ENCODE measurements around the gene C1QTNF8.

The C1QTNF8 gene

DNA sequence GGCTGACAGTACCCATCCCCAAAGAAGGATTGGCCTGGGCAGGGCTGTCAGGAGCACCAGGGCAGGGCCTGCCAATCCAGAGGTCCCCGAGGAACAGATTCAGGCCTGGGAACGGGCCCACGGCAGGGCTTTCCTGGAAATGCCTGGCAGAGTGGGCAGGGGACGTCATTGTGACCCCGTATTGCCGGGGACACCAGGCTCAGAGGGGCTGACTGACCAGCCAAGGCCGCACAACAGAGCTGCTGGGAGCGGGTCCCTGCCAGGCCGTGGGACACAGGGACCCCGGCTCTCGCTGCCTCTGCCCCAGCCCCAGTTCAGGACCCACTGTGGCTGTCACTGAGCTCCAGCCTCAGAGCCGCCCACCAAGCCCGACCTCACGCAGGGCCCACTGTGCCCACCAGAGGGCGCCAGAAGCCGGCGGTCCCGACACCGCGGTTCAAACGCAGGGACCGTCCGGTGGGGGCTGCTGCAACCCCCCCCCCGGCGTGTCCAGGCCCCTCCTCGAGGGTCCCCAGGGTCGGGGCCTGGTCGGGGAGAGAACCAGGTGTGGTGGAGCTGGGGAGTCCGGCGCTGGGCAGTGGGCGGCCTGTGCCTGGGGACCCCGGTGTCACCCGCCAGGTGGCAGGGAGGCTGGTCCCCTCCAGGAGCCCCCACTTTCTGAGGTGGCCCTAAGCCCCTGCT, 38.7 kb downstream of the C1QTNF8 start:
- Histone ChIP-seq H3K9me3 (ENCODE audit: severe bottlenecking) (peaks cover 16% of the 10 kb centered on the region), H3K4me3 (ENCODE audit: low read depth, low read length) (peak overlapping the region; percentile 10), H3K27me3 (ENCODE audit: insufficient read depth, low read depth, severe bottlenecking) (no peaks in the 10 kb centered on the region), H3K36me3 (no peaks in the 10 kb centered on the region), H3K27ac (no peak overlapping the region)
- DNase-seq = peak; percentile 67
- TF ChIP-seq, protein P1, sequence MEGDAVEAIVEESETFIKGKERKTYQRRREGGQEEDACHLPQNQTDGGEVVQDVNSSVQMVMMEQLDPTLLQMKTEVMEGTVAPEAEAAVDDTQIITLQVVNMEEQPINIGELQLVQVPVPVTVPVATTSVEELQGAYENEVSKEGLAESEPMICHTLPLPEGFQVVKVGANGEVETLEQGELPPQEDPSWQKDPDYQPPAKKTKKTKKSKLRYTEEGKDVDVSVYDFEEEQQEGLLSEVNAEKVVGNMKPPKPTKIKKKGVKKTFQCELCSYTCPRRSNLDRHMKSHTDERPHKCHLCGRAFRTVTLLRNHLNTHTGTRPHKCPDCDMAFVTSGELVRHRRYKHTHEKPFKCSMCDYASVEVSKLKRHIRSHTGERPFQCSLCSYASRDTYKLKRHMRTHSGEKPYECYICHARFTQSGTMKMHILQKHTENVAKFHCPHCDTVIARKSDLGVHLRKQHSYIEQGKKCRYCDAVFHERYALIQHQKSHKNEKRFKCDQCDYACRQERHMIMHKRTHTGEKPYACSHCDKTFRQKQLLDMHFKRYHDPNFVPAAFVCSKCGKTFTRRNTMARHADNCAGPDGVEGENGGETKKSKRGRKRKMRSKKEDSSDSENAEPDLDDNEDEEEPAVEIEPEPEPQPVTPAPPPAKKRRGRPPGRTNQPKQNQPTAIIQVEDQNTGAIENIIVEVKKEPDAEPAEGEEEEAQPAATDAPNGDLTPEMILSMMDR (IDR thresholded peaks at IDR 0.05; ENCODE audit: low read depth, low read length) = peak; percentile 89

DNA sequence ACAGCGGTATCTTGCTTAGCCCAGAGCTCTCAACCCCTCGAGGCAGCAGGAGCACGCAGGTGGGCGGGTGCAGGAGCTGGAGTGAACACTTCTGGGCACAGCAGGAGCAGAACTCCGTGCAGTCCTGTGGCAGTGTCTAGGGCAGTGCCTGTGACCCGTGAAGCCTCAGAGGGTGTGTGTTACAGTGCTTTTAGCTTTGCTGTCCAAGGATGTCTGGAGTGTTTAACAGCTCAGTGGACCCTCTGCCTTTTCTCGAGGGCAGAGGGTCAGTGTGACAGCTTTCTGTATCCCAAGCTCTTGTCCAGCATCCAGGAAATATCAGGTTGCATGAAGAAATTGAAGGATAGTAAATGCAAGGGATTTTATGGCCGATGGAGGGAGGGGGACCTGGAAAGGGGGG, 39.8 kb downstream of the C1QTNF8 start:
- Histone ChIP-seq H3K36me3 (no peaks in the 10 kb centered on the region), H3K27ac (no peak overlapping the region), H3K9me3 (ENCODE audit: severe bottlenecking) (peaks cover 16% of the 10 kb centered on the region), H3K27me3 (ENCODE audit: insufficient read depth, low read depth, severe bottlenecking) (no peaks in the 10 kb centered on the region), H3K4me3 (ENCODE audit: low read depth, low read length) (no peak overlapping the region)
- TF ChIP-seq, protein P1 (IDR thresholded peaks at IDR 0.05; ENCODE audit: low read depth, low read length) = no peak
- DNase-seq = no peak

DNA sequence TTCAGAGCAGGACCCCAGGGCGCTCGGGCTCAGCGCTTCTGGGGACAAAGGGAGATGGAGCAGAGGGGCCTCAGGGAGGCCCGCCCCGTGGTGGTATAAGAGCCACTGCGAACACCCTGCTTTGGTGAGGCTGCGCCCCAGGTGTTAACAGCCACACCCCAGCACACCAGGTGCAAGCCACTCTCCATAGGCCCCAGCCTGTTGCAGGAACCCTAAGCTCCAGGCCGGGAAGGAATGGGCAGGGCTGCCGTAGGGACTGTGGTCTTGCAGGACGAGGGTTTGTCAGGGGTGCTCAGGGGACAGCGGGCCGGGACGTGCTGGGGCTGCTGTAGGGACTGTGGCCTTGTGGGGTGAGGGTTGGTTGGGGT, 40.5 kb downstream of the C1QTNF8 start:
- DNase-seq = no peak
- no peaks in the 10 kb centered on the region for H3K27me3 ChIP-seq (ENCODE audit: insufficient read depth, low read depth, severe bottlenecking)
- H3K4me3 ChIP-seq (ENCODE audit: low read depth, low read length) = no peak overlapping the region
- no peaks in the 10 kb centered on the region for H3K36me3 ChIP-seq
- H3K9me3 ChIP-seq (ENCODE audit: severe bottlenecking) = peaks cover 16% of the 10 kb centered on the region
- no peak overlapping the region for H3K27ac ChIP-seq
- TF ChIP-seq, protein P1 (IDR thresholded peaks at IDR 0.05; ENCODE audit: low read depth, low read length) = no peak

DNA sequence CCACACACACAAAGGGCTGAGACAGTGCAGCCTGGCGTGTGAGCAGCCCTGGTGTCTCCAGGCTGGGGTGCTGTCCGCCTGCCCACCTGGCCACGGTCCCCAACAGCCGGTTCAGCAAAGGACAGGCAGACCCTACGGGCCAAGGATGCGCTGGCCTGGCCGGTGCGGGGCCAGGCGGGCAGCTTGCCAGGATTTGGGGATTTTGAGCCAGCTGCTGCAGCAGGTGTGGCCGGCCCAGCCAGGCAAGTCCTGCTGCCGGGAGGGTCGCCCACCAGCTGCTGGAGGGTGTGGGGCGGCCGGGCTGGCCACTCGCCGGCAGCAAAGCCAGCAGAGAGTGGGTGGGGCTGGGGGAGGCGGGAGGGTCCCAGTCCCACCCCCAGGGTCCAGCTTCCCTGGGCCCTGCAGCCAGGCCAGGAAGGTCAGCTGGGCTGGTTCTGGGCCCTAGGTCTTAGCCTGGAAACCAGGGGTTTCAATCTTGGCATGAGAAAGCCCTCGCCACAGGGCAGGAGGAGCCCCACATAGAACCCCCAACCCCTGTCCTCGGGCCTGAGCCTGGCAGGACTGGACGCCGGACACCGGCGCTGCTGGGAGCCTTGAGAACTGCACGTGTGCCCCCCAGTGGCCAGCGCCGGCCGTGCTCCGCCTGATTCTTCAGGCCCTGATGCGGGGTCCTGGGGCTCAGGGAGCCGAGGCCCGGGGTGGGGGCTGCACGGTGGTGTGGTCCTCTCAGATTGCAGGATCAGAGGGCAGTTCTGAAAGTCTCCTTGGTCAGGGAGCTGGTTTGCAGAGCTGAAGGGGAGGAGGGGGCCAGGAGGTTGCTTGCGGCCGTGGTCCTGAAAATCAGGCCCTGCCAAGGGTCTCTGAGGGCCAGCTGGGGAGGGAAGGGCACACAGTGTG, 41.1 kb downstream of the C1QTNF8 start:
- Histone ChIP-seq H3K27ac (no peak overlapping the region), H3K36me3 (no peaks in the 10 kb centered on the region), H3K9me3 (ENCODE audit: severe bottlenecking) (peaks cover 16% of the 10 kb centered on the region), H3K4me3 (ENCODE audit: low read depth, low read length) (no peak overlapping the region), H3K27me3 (ENCODE audit: insufficient read depth, low read depth, severe bottlenecking) (no peaks in the 10 kb centered on the region)
- TF ChIP-seq, protein P1 (IDR thresholded peaks at IDR 0.05; ENCODE audit: low read depth, low read length) = peak; percentile 83
- DNase-seq = peak; percentile 77

DNA sequence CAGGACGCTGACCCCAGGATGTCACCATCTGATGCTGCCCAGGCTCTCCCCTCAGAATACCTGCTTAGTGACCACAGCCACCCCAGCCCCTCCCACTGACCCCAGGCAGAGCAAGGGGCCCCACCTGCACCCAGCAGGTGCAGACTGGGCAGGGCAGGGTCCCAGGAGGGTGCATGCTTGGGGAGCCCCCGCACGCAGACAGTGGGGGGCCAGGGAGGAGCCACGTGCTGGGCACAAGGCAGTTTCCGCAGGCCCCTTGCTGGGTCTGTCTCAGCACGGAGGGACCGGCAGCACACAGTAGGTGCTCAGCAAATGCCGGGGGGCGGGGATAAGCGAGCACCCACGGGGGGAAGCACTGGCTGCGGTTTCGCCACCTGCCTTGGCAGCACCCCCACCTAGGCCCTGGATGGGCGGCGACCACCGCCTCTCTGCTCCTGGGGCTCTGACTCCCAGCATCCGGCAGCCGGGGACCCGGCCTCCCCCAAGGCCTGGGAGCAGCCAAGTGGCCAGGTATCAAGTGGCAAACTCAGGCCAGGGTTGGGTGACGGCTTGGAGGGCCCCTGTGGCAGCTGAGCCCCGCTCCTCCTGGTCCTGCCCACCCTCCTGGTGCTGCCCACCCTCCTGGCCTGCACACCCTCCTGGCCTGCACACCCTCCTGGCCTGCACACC, 42.2 kb downstream of the C1QTNF8 start:
- Histone ChIP-seq H3K27ac (no peak overlapping the region), H3K9me3 (ENCODE audit: severe bottlenecking) (peaks cover 7% of the 10 kb centered on the region), H3K27me3 (ENCODE audit: insufficient read depth, low read depth, severe bottlenecking) (no peaks in the 10 kb centered on the region), H3K4me3 (ENCODE audit: low read depth, low read length) (no peak overlapping the region), H3K36me3 (no peaks in the 10 kb centered on the region)
- TF ChIP-seq, protein P1 (IDR thresholded peaks at IDR 0.05; ENCODE audit: low read depth, low read length) = no peak
- DNase-seq = no peak

All from WERI-Rb-1 (cell line).